K562 (cell line): ENCODE data around the gene IQCN. TPM values are rescaled to one million over a fixed set of nuclear protein-coding genes. Genes with fewer than 3 reads are reported as not detected.
A peak's percentile ranks its signal among the peaks of the same experiment; 100 is the strongest.

ENCODE experiments used
- ATAC-seq: fragments of 200-7000 bp; cut with Tn5 transposase; 3 replicates; pipeline ENCODE4 v1.9.1; 2020; ENCODE audit warnings: moderate library complexity
- BruUV-seq: library from RNA; stranded (reverse); fragments of 400-500 nt; replicated peaks from 2 replicates; lab custom pipeline; 2021; lab: Mats Ljungman, UMichigan
- CTCF ChIA-PET: fragments of 300-600 bp; formaldehyde crosslinking; extraction: SDS; loops from one replicate; lab custom pipeline; 2021; ENCODE audit warnings: low intra/inter-chr PET ratio; lab: Yijun Ruan, JAX
- POLR2A ChIA-PET: fragments of 300-600, 350-650 bp; sonication (Branson Sonifier 250); formaldehyde crosslinking; extraction: SDS; loops from one replicate; lab custom pipeline; 2021; ENCODE audit warnings: antibody characterized with exemption, inconsistent platforms; lab: Yijun Ruan, JAX
- DNase-seq, 4 experiments: peaks; one replicate each; pipeline versions ENCODE4 v3.0.0 to v3.0.0-alpha.2; 2011 to 2018; ENCODE audit warnings: low spot score in 3 of 4, mixed read lengths in 3 of 4; ENCODE audit errors: extremely low read depth in 1 of 4
- FAIRE-seq: peaks from 2 replicates; lab custom pipeline; 2011; peaks lifted over from hg19 to GRCh38; lab: Jason Lieb, UNC
- H2AFZ ChIP-seq: 2 replicates; pipeline ENCODE4 v1.6.0; 2011; ENCODE audit warnings: low read depth, low read length, control low read depth, inconsistent platforms
- H3K27ac ChIP-seq: fragments of 200-600 bp; 3 replicates; pipeline ENCODE4 v1.8.0; 2011; ENCODE audit warnings: low read depth, mild to moderate bottlenecking, control low read depth, inconsistent platforms, low read length, moderate library complexity, mixed read lengths; ENCODE audit errors: extremely low read depth
- H3K27me3 ChIP-seq, 2 experiments: fragments of 300-600 bp in 1 of 2; 2 replicates in 1 of 2; 3 replicates in 1 of 2; pipeline versions ENCODE4 v1.6.0 to v1.8.0; 2011; ENCODE audit warnings: inconsistent platforms in 2 of 2, low read length in 2 of 2, mild to moderate bottlenecking in 1 of 2, mixed read lengths in 1 of 2, moderate library complexity in 1 of 2; ENCODE audit not compliant: control insufficient read depth in 2 of 2, insufficient read depth in 2 of 2
- H3K36me3 ChIP-seq: fragments of 300-600 bp; 3 replicates; pipeline ENCODE4 v1.8.0; 2011; ENCODE audit warnings: mild to moderate bottlenecking, low read length, inconsistent platforms; ENCODE audit not compliant: control insufficient read depth, insufficient read depth
- H3K4me1 ChIP-seq, 2 experiments: fragments of 200-600 bp in 1 of 2; replicated peaks in 1 of 2; 2 replicates in 1 of 2; 3 replicates in 1 of 2; pipeline versions ENCODE4 v1.5.1 to v1.8.0; 2011; ENCODE audit warnings: inconsistent platforms in 2 of 2, low read length in 2 of 2, mild to moderate bottlenecking in 1 of 2, mixed read lengths in 1 of 2, moderate library complexity in 1 of 2; ENCODE audit not compliant: control insufficient read depth in 2 of 2, insufficient read depth in 2 of 2
- H3K4me2 ChIP-seq: 2 replicates; pipeline ENCODE4 v1.6.1; 2011; ENCODE audit warnings: low read length, control low read depth, inconsistent platforms, mixed read lengths; ENCODE audit not compliant: insufficient read depth
- H3K4me3 ChIP-seq: fragments of 200-600 bp; sonication (generic), shearing (Covaris generic); 2 replicates; pipeline ENCODE4 v1.5.1; 2016; ENCODE audit warnings: control low read depth, inconsistent platforms
- H3K79me2 ChIP-seq: fragments of 200-600 bp; 3 replicates; pipeline ENCODE4 v1.8.0; 2011; ENCODE audit warnings: low read length, inconsistent platforms; ENCODE audit not compliant: control insufficient read depth, insufficient read depth
- H3K9ac ChIP-seq, 2 experiments: 2 replicates each; pipeline versions ENCODE4 v1.6.0 to v1.6.1; 2011; ENCODE audit warnings: low read depth in 2 of 2, low read length in 2 of 2, control low read depth in 1 of 2, inconsistent platforms in 1 of 2, mild to moderate bottlenecking in 1 of 2, mixed read lengths in 1 of 2; ENCODE audit not compliant: insufficient read depth in 1 of 2
- H3K9me1 ChIP-seq: one replicate; pipeline ENCODE4 v1.6.0; 2011; ENCODE audit warnings: inconsistent platforms, mild to moderate bottlenecking, low read length, moderate library complexity; ENCODE audit not compliant: control insufficient read depth, insufficient read depth
- H3K9me3 ChIP-seq: replicated peaks from 2 replicates; pipeline ENCODE4 v1.5.1; 2011; ENCODE audit warnings: low read depth, low read length, inconsistent platforms; ENCODE audit not compliant: control insufficient read depth, insufficient read depth
- H4K20me1 ChIP-seq: replicated peaks from 2 replicates; pipeline ENCODE4 v1.6.1; 2011; ENCODE audit warnings: low read length, inconsistent platforms, mixed read lengths; ENCODE audit not compliant: control insufficient read depth, insufficient read depth
- AFF4 ChIP-seq: sonication (generic); formaldehyde crosslinking; IDR thresholded peaks from 2 replicates; pipeline ENCODE4 v1.8.0; 2023; ENCODE audit warnings: mild to moderate bottlenecking, missing genetic modification reagents
- WGBS: fragments of 100-300 bp; shearing (Covaris generic); methylation state at CpG from one replicate; pipeline ENCODE4 v1.1.6; 2016; ENCODE audit warnings: low coverage, mixed read lengths; ENCODE audit not compliant: insufficient coverage; ENCODE audit errors: missing lambda C conversion rate; 5-methylcytosine and 5-hydroxymethylcytosine counted together
- in situ Hi-C: fragments of 300-500 bp; cut with MboI; formaldehyde crosslinking; loops from 4 replicates; pipeline ENCODE4 v1.15.0; 2018; ENCODE audit warnings: inconsistent platforms, mixed read lengths
- intact Hi-C: fragments of 100-400 bp; cut with micrococcal nuclease; formaldehyde crosslinking; loops from 2 replicates; pipeline ENCODE4 v1.14.2; 2022
- polyA plus RNA-seq, 8 experiments: library from polyadenylated mRNA; depleted of rRNA in 4 of 8; stranded (reverse) in 5 of 8; unstranded in 3 of 8; fragments of >200 nt; fragmentation: Nextera tagmentation in 2 of 8; fragmentation: Illumina TruSeq in 1 of 8; extraction: Ambion mirVana in 2 of 8; extraction: Trizol in 1 of 8; gene quantifications; 2 replicates each; pipeline versions ENCODE4 v1.2.1 to v1.2.3, GENCODE V29; 2011 to 2014; ENCODE audit warnings: inconsistent platforms in 1 of 8, missing spikeins in 1 of 8
- total RNA-seq, 7 experiments: library from RNA; depleted of rRNA in 6 of 7; stranded (reverse); fragments of >200 nt in 6 of 7; fragmentation: Illumina TruSeq in 2 of 7; extraction: Trizol in 2 of 7; gene quantifications; 2 replicates each; pipeline versions ENCODE4 v1.2.1 to v1.2.3, GENCODE V29; 2011 to 2021; ENCODE audit warnings: low replicate concordance in 1 of 7

Gene IQCN
- total and polyA plus RNA-seq, 9 of the 15 experiments (the other 6 are each of a cell fraction or from before 2014, with no cell fraction given), result 0.01 to 0.07 (median 0.04) TPM; not detected in 3

DNA sequence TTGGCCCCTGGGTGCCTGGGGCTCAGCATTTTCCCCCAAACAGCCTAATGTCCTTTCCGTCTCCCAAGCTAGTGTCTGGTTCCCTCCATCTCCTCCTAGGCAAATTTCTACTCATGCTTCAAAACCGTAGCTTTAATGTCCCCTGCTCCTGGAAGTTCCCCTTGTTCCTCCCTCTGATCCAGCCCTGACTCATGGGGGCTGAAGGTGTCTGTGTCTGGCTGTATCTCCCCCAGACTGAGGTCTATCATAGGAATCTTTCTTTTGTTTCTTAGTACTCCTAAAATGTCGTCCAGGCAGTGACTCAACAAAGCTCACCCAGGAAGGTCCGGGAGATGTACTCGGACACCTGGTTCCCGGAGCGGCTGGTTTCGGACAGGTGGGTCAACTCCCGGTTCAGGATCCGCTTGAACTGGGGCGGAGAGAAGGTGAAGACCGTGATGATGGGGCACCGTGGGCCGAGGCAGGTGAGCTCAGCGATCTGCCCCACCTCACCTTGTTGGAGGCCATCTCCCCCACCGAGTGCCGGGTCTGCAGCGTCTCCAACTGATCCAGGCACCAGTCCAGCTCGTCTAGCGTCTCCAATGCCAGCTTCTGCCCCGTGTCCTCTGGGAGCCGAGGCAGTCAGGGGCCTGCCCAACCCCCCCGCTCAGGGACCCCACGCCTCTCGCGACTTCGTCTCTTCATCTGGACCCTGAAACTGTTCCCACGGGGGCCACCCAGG is 54.2 kb downstream of the IQCN start:
- Histone ChIP-seq H3K79me2 (no peaks in the 10 kb centered on the region), H3K9me3 (no peaks in the 10 kb centered on the region), H3K4me1 (peaks cover 20 to 52% of the 10 kb centered on the region in 2 experiments; a peak in 4 of 5 replicates), H3K9ac (peak overlapping the region in 1 of 2 experiments; percentile 78; a peak in 2 of 4 replicates), H2AFZ (peak overlapping the region; percentile 57; the same call in 1 of the 2 replicates), H4K20me1 (no peaks in the 10 kb centered on the region), H3K27me3 (no peaks in the 10 kb centered on the region), H3K4me2 (0 out of 2 replicates have a peak overlapping the region, but pooled peaks have one; percentile 12), H3K36me3 (no peaks in the 10 kb centered on the region), H3K9me1 (no peaks in the 10 kb centered on the region), H3K4me3 (no peak overlapping the region), H3K27ac (no peak overlapping the region)
- DNase-seq, result no peak
- BruUV-seq, result no TSS peak
- WGBS, result 50% methylated on average over 25 of the region's 28 CpGs
- POLR2A ChIA-PET, result interaction anchor here (0.6 to 1.2 kb wide), 3 partner anchors 59 to 687 kb away, joined by 3 to 6 read pairs (median 3); no protein-coding TSS in a partner anchor
- intact Hi-C loops (no loop called here), in situ Hi-C loops (no loop called here)
- CTCF ChIA-PET, result no interaction called here
- no peak for TF ChIP-seq AFF4 (CRISPR knock-in tag)
- ATAC-seq, result no peak
- FAIRE-seq, result no peak
